ENCODE data around the gene DCUN1D2.

DCUN1D2 gene

GRCh38 chr13:113519556-113519955 is 29.0 kb upstream of the DCUN1D2 start:
- DNase-seq = no peak

- no peak for DNase-seq
Measured at GRCh38 chr13:113518076-113518803, 27.7 kb upstream of the DCUN1D2 start.

GRCh38 chr13:113514847-113515246 is 24.3 kb upstream of the DCUN1D2 start:
- no peak for DNase-seq

GRCh38 chr13:113513761-113514160 is 23.2 kb upstream of the DCUN1D2 start:
- DNase-seq = no peak

- DNase-seq = peak in 1 of 14 donors; percentile 8
Measured at GRCh38 chr13:113511361-113511760, 20.9 kb upstream of the DCUN1D2 start.

GRCh38 chr13:113510871-113511270 is 20.4 kb upstream of the DCUN1D2 start:
- DNase-seq = no peak

GRCh38 chr13:113509989-113510388 is 19.5 kb upstream of the DCUN1D2 start:
- DNase-seq = no peak

- DNase-seq = no peak
Measured at GRCh38 chr13:113508521-113509254, 18.2 kb upstream of the DCUN1D2 start.

GRCh38 chr13:113507505-113508345 is 17.2 kb upstream of the DCUN1D2 start:
- no peak for DNase-seq

GRCh38 chr13:113506871-113507388 is 16.4 kb upstream of the DCUN1D2 start:
- DNase-seq = no peak

- peak in 1 of 14 donors; percentile 7 for DNase-seq
Measured at GRCh38 chr13:113506025-113506685, 15.6 kb upstream of the DCUN1D2 start.

GRCh38 chr13:113502686-113503085 is 12.2 kb upstream of the DCUN1D2 start:
- DNase-seq = no peak

GRCh38 chr13:113500530-113501265 is 10.2 kb upstream of the DCUN1D2 start:
- peak in 1 of 14 donors; percentile 36 for DNase-seq

GRCh38 chr13:113499936-113500335 is 9.4 kb upstream of the DCUN1D2 start:
- no peak for DNase-seq

- DNase-seq = no peak
Measured at GRCh38 chr13:113498905-113499304, 8.4 kb upstream of the DCUN1D2 start.

GRCh38 chr13:113497217-113497616 is 6.7 kb upstream of the DCUN1D2 start:
- DNase-seq = no peak

GRCh38 chr13:113495494-113496210 is 5.1 kb upstream of the DCUN1D2 start:
- peak in 1 of 14 donors; percentile 23 for DNase-seq

- DNase-seq = no peak
Measured at GRCh38 chr13:113493315-113493951, 2.9 kb upstream of the DCUN1D2 start.

GRCh38 chr13:113491982-113492381 is 1.5 kb upstream of the DCUN1D2 start:
- no peak for DNase-seq

GRCh38 chr13:113491418-113491883 is 940 bp upstream of the DCUN1D2 start:
- DNase-seq = peak in 5 of 14 donors; percentile 11 to 63 (median 36)
